Measurements from ENCODE around the gene MEIS1. TPM values are rescaled to one million over a fixed set of nuclear protein-coding genes. Genes with fewer than 3 reads are reported as not detected.

MEIS1 gene
- total RNA-seq, 1 experiment from 2014 or later: 4.1 TPM

GRCh38 chr2:66435963-66436362, 1.0 kb downstream of the MEIS1 start:
- H3K4me1 ChIP-seq (ENCODE audit: insufficient read depth, low read length): no peaks in the 10 kb centered on the region
- H3K9ac ChIP-seq (ENCODE audit: low read length): peak overlapping the region; percentile 74
- H2AFZ ChIP-seq (ENCODE audit: low read length): peak overlapping the region; percentile 91
- ATAC-seq (no peak), DNase-seq (no peak)
- POLR2A ChIA-PET (ENCODE audit: unreplicated experiment): no interaction called here
- intact Hi-C loops (cut with micrococcal nuclease): loop anchor here (1.0 to 10.0 kb wide), 4 partner anchors 54 to 1136 kb away; no protein-coding TSS in a partner anchor
- no peaks in the 10 kb centered on the region for H3F3A ChIP-seq (ENCODE audit: low read length, unreplicated experiment)
- no peaks in the 10 kb centered on the region for H3K36me3 ChIP-seq (ENCODE audit: low read depth, low read length)
- H3K27ac ChIP-seq (ENCODE audit: low read length): no peak overlapping the region
- no peaks in the 10 kb centered on the region for H3K9me2 ChIP-seq (replicated peaks; ENCODE audit: low read length)
- peaks cover 16% of the 10 kb centered on the region; the same call in 1 of the 2 replicates for H3K79me2 ChIP-seq (ENCODE audit: low read length)
- H3K4me2 ChIP-seq (ENCODE audit: low read length): peak overlapping the region; percentile 95
- TF ChIP-seq EZH2phosphoT487 (IDR thresholded peaks at IDR 0.05; ENCODE audit: borderline replicate concordance, low read length): no peak
- TF ChIP-seq EZH2 (IDR thresholded peaks at IDR 0.05; ENCODE audit: low read length, unreplicated experiment): no peak
- no peaks in the 10 kb centered on the region for H3K27me3 ChIP-seq (ENCODE audit: low read length)
- no peaks in the 10 kb centered on the region for H4K20me1 ChIP-seq (ENCODE audit: low read length)
- no TSS peak for BruUV-seq (replicated peaks)
- CTCF ChIA-PET: interaction anchor here (0.7 kb wide), 1 partner anchor 61 kb away, joined by 4 read pairs; no protein-coding TSS in a partner anchor
- H3K4me3 ChIP-seq (ENCODE audit: low read length): peak overlapping the region; percentile 91
- no peaks in the 10 kb centered on the region for H3K9me3 ChIP-seq (ENCODE audit: low read length)

DNA sequence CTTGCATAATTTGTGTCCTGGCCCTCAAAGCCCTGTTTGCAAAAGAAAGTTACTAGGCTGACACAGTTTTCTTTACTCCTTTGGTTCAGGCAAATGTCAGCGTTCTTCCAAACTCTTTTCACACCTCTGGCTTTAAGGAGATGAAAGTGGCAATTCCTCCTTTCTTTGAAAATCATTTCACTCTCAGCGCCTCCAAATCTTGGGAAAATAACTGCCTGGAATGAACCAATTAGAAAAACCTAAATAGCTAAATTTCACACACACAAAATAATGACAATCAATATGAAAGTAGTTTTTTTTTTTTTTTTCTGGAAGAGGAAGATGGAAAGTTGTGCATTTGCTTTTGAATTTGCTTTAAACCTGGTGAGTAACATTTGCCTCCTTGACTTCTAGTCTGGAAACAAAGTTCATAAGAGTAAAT, 1.7 kb downstream of the MEIS1 start:
- no peaks in the 10 kb centered on the region for H3K9me2 ChIP-seq (replicated peaks; ENCODE audit: low read length)
- no peaks in the 10 kb centered on the region for H4K20me1 ChIP-seq (ENCODE audit: low read length)
- H3K9me3 ChIP-seq (ENCODE audit: low read length): no peaks in the 10 kb centered on the region
- ATAC-seq (no peak), DNase-seq (no peak)
- peak overlapping the region; percentile 91 for H3K4me3 ChIP-seq (ENCODE audit: low read length)
- H3K27ac ChIP-seq (ENCODE audit: low read length): no peak overlapping the region
- no peaks in the 10 kb centered on the region for H3K4me1 ChIP-seq (ENCODE audit: insufficient read depth, low read length)
- no peaks in the 10 kb centered on the region for H3K27me3 ChIP-seq (ENCODE audit: low read length)
- H3K9ac ChIP-seq (ENCODE audit: low read length): peak overlapping the region; percentile 74; the same call in 1 of the 2 replicates
- no TSS peak for BruUV-seq (replicated peaks)
- H3K4me2 ChIP-seq (ENCODE audit: low read length): peak overlapping the region; percentile 95
- H2AFZ ChIP-seq (ENCODE audit: low read length): peak overlapping the region; percentile 47
- no peaks in the 10 kb centered on the region for H3K36me3 ChIP-seq (ENCODE audit: low read depth, low read length)
- peaks cover 16% of the 10 kb centered on the region; the same call in 1 of the 2 replicates for H3K79me2 ChIP-seq (ENCODE audit: low read length)
- intact Hi-C loops (cut with micrococcal nuclease): loop anchor here (5.0 to 10.0 kb wide), 2 partner anchors 778 to 1136 kb away; no protein-coding TSS in a partner anchor
- no peaks in the 10 kb centered on the region for H3F3A ChIP-seq (ENCODE audit: low read length, unreplicated experiment)
- ChIA-PET CTCF (interaction anchor here (0.6 kb wide), 1 partner anchor 834 kb away, joined by 7 read pairs; no protein-coding TSS in a partner anchor), POLR2A (ENCODE audit: unreplicated experiment) (no interaction called here)
- no peak for TF ChIP-seq EZH2phosphoT487 (IDR thresholded peaks at IDR 0.05; ENCODE audit: borderline replicate concordance, low read length)
- no peak for TF ChIP-seq EZH2 (IDR thresholded peaks at IDR 0.05; ENCODE audit: low read length, unreplicated experiment)
- no peak for TF ChIP-seq CTCF (conservative IDR thresholded peaks at IDR 0.05; ENCODE audit: low read depth, low read length)

DNA sequence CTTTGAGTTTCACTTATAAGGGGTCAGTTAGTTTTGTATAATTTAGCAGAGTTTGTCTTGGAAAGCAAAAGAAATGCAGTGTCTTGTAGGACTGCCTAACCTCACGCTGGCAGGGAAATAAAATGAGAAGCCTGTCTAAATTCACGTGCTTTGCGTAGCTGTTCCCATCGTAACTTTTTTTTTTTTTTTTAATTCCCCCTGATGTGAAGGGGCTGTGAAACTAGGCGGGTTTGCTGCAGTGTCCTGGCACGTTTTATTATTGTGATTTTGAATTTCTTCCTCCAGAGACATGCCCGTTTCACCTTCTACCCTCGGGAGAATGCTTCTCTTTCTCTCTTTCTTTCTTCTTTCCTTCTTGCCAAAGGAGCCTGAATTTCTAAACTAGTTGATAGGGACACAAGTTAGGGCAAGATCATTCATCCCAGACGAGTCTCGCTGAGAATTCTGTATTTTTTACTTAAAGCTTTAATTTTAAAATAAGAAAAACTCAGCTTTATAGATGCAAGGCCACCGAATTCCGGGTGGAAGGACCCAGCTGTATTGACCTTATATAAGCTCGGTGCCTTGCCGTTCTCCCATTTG, 2.3 kb downstream of the MEIS1 start:
- Histone ChIP-seq H3K9me3 (ENCODE audit: low read length) (no peaks in the 10 kb centered on the region), H3K4me2 (ENCODE audit: low read length) (peak overlapping the region; percentile 95), H3F3A (ENCODE audit: low read length, unreplicated experiment) (no peaks in the 10 kb centered on the region), H3K27ac (ENCODE audit: low read length) (no peak overlapping the region), H2AFZ (ENCODE audit: low read length) (peak overlapping the region; percentile 47), H3K36me3 (ENCODE audit: low read depth, low read length) (no peaks in the 10 kb centered on the region), H3K79me2 (ENCODE audit: low read length) (peaks cover 16% of the 10 kb centered on the region; the same call in 1 of the 2 replicates), H3K9ac (ENCODE audit: low read length) (peak overlapping the region; percentile 74), H3K4me1 (ENCODE audit: insufficient read depth, low read length) (no peaks in the 10 kb centered on the region), H3K9me2 (replicated peaks; ENCODE audit: low read length) (no peaks in the 10 kb centered on the region), H3K4me3 (ENCODE audit: low read length) (peak overlapping the region; percentile 91), H4K20me1 (ENCODE audit: low read length) (no peaks in the 10 kb centered on the region), H3K27me3 (ENCODE audit: low read length) (no peaks in the 10 kb centered on the region)
- ATAC-seq (no peak), DNase-seq (no peak)
- ChIA-PET POLR2A (ENCODE audit: unreplicated experiment) (no interaction called here), CTCF (interaction anchor here (0.6 kb wide), 1 partner anchor 834 kb away, joined by 7 read pairs; no protein-coding TSS in a partner anchor)
- intact Hi-C loops (cut with micrococcal nuclease): loop anchor here (5.0 to 10.0 kb wide), 2 partner anchors 778 to 1135 kb away; no protein-coding TSS in a partner anchor
- TF ChIP-seq EZH2 (IDR thresholded peaks at IDR 0.05; ENCODE audit: low read length, unreplicated experiment) (no peak), EZH2phosphoT487 (IDR thresholded peaks at IDR 0.05; ENCODE audit: borderline replicate concordance, low read length) (no peak), CTCF (conservative IDR thresholded peaks at IDR 0.05; ENCODE audit: low read depth, low read length) (no peak)
- BruUV-seq (replicated peaks): no TSS peak
